ENCODE data around the gene MYMK.

MYMK gene

DNA sequence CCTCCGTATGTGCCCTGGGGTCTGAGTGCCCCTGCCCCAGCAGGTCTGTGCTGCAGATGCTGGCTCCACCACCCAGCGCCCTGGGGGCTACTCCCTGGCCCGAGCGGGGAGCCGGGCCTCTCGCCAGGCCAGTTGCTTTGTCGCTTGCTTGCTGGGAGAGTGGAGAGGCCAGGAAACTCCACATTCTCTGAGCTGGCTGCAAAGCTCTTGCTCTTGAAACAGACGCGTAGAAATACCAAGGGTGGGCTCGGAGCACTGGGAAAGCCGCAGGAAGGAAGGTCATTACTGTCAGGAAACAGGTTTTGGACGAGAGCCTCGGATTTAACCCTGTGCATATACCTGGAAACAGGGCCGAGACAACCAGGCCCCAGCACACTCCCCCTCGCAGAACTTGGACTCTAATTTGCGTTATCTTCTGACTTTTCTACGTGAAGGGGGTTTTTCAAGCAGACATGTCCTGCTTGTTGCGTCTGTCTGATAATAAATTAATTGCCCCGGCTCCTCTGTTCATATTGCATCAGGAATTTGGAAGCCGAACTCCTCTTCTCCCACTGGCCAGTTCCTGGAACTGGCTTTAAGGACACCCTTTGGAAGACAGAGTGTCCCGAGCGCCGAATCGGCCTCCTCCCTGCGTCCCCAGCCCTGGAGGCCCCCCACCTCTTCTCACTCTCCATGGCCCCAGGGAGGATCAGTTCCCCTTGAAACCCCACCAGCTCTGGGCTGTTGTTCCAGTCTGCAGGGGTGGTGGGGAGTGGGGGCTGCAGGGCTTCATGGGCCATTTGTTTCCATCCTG, 20.9 kb upstream of the MYMK start:
- H2AK5ac ChIP-seq (ENCODE audit: low read length, severe bottlenecking), result no peak overlapping the region
- DNase-seq, result no peak
- H3K27ac ChIP-seq (ENCODE audit: low read length, poor library complexity, severe bottlenecking), result no peak overlapping the region
- WGBS, result 60% methylated on average over 20 of the region's 25 CpGs
- H2BK120ac ChIP-seq (ENCODE audit: low read depth, low read length), result no peak overlapping the region
- H3K36me3 ChIP-seq (ENCODE audit: control insufficient read depth in 1 of 2, insufficient read depth in 2 of 2, low read depth in 1 of 2, low read length in 2 of 2), result no peaks in the 10 kb centered on the region
- H3K27me3 ChIP-seq (ENCODE audit: control insufficient read depth in 1 of 2, insufficient read depth in 1 of 2, low read length in 2 of 2), result peaks cover 44 to 63% of the 10 kb centered on the region in 2 experiments
- no peak overlapping the region for H3K9ac ChIP-seq (ENCODE audit: low read length)
- no peak overlapping the region for H2BK5ac ChIP-seq (ENCODE audit: low read depth, low read length, poor library complexity, severe bottlenecking)
- no peak overlapping the region for H3K14ac ChIP-seq (ENCODE audit: low read length in 2 of 2)
- no peak overlapping the region for H2AFZ ChIP-seq (ENCODE audit: low read depth, low read length)
- H3K9me3 ChIP-seq (ENCODE audit: control insufficient read depth, low read length), result no peaks in the 10 kb centered on the region
- no peaks in the 10 kb centered on the region for H3K4me1 ChIP-seq (ENCODE audit: control insufficient read depth, insufficient read depth, low read depth, low read length)
- H4K91ac ChIP-seq (ENCODE audit: low read length), result no peak overlapping the region
- H2BK12ac ChIP-seq (ENCODE audit: low read length in 2 of 2), result no peak overlapping the region
- H3K23ac ChIP-seq (ENCODE audit: low read length in 2 of 2), result no peak overlapping the region
- no peak overlapping the region for H3K18ac ChIP-seq (ENCODE audit: low read depth in 1 of 2, low read length in 2 of 2)
- no peaks in the 10 kb centered on the region for H3K79me1 ChIP-seq (replicated peaks; ENCODE audit: low read length, poor library complexity, severe bottlenecking)
- no peak overlapping the region for H2BK15ac ChIP-seq (ENCODE audit: low read depth, poor library complexity, severe bottlenecking)
- H4K8ac ChIP-seq (ENCODE audit: low read length), result no peak overlapping the region
- no peak overlapping the region for H3K4me3 ChIP-seq (ENCODE audit: insufficient read depth in 1 of 2, low read depth in 1 of 2, low read length in 2 of 2)
- no peak overlapping the region for H3K4me2 ChIP-seq (ENCODE audit: low read length, poor library complexity, severe bottlenecking)
- H3K4ac ChIP-seq (ENCODE audit: low read depth in 1 of 2, low read length in 2 of 2), result no peak overlapping the region

DNA sequence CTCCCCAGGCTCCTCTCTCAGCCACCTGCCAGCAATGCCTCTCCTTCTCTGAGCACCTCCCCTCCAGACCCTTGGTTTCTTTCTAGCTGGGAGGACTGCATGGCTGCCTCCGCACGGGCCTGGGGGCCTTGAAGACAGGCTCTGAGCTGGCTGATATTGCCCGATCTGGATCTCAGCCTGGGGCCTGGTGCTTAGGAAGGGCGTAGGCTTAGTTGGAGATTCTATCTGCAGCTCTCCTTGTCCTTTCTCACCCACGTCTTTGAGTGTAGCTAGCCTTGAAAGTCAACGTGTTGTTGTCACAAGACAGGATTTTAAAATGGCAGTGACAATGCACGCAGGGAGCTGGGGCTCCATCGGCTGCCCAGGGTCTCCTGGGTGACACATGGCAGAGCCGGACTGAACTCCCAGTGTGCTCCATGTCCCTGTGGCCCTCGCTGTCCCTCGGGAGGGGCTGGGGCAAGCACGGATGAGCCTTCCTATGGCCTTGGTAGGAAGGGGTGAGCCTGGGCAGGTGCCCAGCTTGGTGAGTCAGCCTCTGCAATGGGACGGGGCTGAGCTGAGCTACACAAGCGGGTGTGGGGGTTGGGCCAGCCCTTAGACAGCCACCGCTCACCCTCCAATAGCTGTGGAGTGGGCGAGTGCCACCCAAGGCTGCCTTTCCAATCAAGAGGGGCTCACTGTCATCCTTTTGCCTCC, 19.2 kb upstream of the MYMK start:
- Histone ChIP-seq H4K91ac (ENCODE audit: low read length) (no peak overlapping the region), H3K27ac (ENCODE audit: low read length, poor library complexity, severe bottlenecking) (no peak overlapping the region), H2BK15ac (ENCODE audit: low read depth, poor library complexity, severe bottlenecking) (no peak overlapping the region), H2AFZ (ENCODE audit: low read depth, low read length) (no peak overlapping the region), H3K4ac (ENCODE audit: low read depth in 1 of 2, low read length in 2 of 2) (no peak overlapping the region), H3K4me3 (ENCODE audit: insufficient read depth in 1 of 2, low read depth in 1 of 2, low read length in 2 of 2) (no peak overlapping the region), H2BK120ac (ENCODE audit: low read depth, low read length) (no peak overlapping the region), H2BK5ac (ENCODE audit: low read depth, low read length, poor library complexity, severe bottlenecking) (no peak overlapping the region), H3K27me3 (ENCODE audit: control insufficient read depth in 1 of 2, insufficient read depth in 1 of 2, low read length in 2 of 2) (peaks cover 49 to 65% of the 10 kb centered on the region in 2 experiments), H3K4me2 (ENCODE audit: low read length, poor library complexity, severe bottlenecking) (no peak overlapping the region), H3K36me3 (ENCODE audit: control insufficient read depth in 1 of 2, insufficient read depth in 2 of 2, low read depth in 1 of 2, low read length in 2 of 2) (no peaks in the 10 kb centered on the region), H3K18ac (ENCODE audit: low read depth in 1 of 2, low read length in 2 of 2) (no peak overlapping the region), H3K23ac (ENCODE audit: low read length in 2 of 2) (no peak overlapping the region), H2AK5ac (ENCODE audit: low read length, severe bottlenecking) (no peak overlapping the region), H3K79me1 (replicated peaks; ENCODE audit: low read length, poor library complexity, severe bottlenecking) (no peaks in the 10 kb centered on the region), H3K9me3 (ENCODE audit: control insufficient read depth, low read length) (no peaks in the 10 kb centered on the region), H2BK12ac (ENCODE audit: low read length in 2 of 2) (no peak overlapping the region), H3K4me1 (ENCODE audit: control insufficient read depth, insufficient read depth, low read depth, low read length) (no peaks in the 10 kb centered on the region), H4K8ac (ENCODE audit: low read length) (no peak overlapping the region), H3K14ac (ENCODE audit: low read length in 2 of 2) (no peak overlapping the region), H3K9ac (ENCODE audit: low read length) (no peak overlapping the region)
- WGBS, result 80% methylated on average over 16 of the region's 16 CpGs
- no peak for DNase-seq

DNA sequence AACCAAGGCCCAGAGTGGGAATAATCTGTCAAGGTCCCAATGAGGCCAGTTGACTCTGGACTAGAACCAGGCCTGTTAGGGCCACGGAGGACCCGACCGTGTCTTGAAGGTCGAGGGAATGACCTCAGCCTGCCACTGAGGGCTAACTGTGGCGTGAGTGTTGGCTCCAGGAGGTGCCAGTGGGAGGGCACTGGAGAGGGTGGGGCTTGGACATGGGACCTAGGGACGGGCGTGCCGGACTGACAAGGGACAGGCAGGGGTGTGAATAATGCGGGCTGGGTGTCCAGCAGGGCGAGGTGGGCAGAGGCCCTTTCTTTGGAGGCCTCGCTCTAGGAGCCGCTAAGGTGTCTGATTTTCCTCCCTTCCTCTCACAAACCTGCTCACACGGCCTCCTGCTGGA, 17.2 kb upstream of the MYMK start:
- H3K36me3 ChIP-seq (ENCODE audit: control insufficient read depth in 1 of 2, insufficient read depth in 2 of 2, low read depth in 1 of 2, low read length in 2 of 2), result no peaks in the 10 kb centered on the region
- H3K4me1 ChIP-seq (ENCODE audit: control insufficient read depth, insufficient read depth, low read depth, low read length), result peaks cover 2% of the 10 kb centered on the region
- no peak overlapping the region for H3K27ac ChIP-seq (ENCODE audit: low read length, poor library complexity, severe bottlenecking)
- no peak overlapping the region for H2BK12ac ChIP-seq (ENCODE audit: low read length in 2 of 2)
- 79% methylated on average over 13 of the region's 13 CpGs for WGBS
- no peak overlapping the region for H3K14ac ChIP-seq (ENCODE audit: low read length in 2 of 2)
- no peak for DNase-seq
- no peak overlapping the region for H3K9ac ChIP-seq (ENCODE audit: low read length)
- no peak overlapping the region for H2BK15ac ChIP-seq (ENCODE audit: low read depth, poor library complexity, severe bottlenecking)
- H3K4me3 ChIP-seq (ENCODE audit: insufficient read depth in 1 of 2, low read depth in 1 of 2, low read length in 2 of 2), result no peak overlapping the region
- H4K8ac ChIP-seq (ENCODE audit: low read length), result no peak overlapping the region
- H2BK5ac ChIP-seq (ENCODE audit: low read depth, low read length, poor library complexity, severe bottlenecking), result no peak overlapping the region
- no peak overlapping the region for H2AK5ac ChIP-seq (ENCODE audit: low read length, severe bottlenecking)
- no peaks in the 10 kb centered on the region for H3K9me3 ChIP-seq (ENCODE audit: control insufficient read depth, low read length)
- H2BK120ac ChIP-seq (ENCODE audit: low read depth, low read length), result no peak overlapping the region
- peaks cover 52 to 68% of the 10 kb centered on the region in 2 experiments for H3K27me3 ChIP-seq (ENCODE audit: control insufficient read depth in 1 of 2, insufficient read depth in 1 of 2, low read length in 2 of 2)
- H3K4ac ChIP-seq (ENCODE audit: low read depth in 1 of 2, low read length in 2 of 2), result no peak overlapping the region
- no peak overlapping the region for H3K4me2 ChIP-seq (ENCODE audit: low read length, poor library complexity, severe bottlenecking)
- H3K79me1 ChIP-seq (replicated peaks; ENCODE audit: low read length, poor library complexity, severe bottlenecking), result no peaks in the 10 kb centered on the region
- no peak overlapping the region for H4K91ac ChIP-seq (ENCODE audit: low read length)
- H3K23ac ChIP-seq (ENCODE audit: low read length in 2 of 2), result no peak overlapping the region
- H2AFZ ChIP-seq (ENCODE audit: low read depth, low read length), result no peak overlapping the region
- no peak overlapping the region for H3K18ac ChIP-seq (ENCODE audit: low read depth in 1 of 2, low read length in 2 of 2)

DNA sequence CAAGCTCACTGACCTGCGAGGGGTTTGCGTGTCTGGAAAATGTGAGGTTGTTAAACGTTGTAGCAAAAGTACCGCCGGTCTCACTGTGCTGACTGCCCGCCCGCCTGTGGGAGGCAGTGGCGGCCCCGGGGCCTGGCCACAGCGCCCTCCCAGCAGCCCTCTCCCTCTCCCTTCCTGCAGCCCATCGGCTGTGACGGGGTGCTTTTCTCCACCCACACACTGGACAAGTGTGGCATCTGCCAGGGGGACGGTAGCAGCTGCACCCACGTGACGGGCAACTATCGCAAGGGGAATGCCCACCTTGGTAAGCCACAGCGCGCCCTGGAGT, 15.9 kb upstream of the MYMK start:
- Histone ChIP-seq H3K14ac (ENCODE audit: low read length in 2 of 2) (no peak overlapping the region), H2AK5ac (ENCODE audit: low read length, severe bottlenecking) (no peak overlapping the region), H3K79me1 (replicated peaks; ENCODE audit: low read length, poor library complexity, severe bottlenecking) (no peaks in the 10 kb centered on the region), H2AFZ (ENCODE audit: low read depth, low read length) (no peak overlapping the region), H4K8ac (ENCODE audit: low read length) (no peak overlapping the region), H3K4me2 (ENCODE audit: low read length, poor library complexity, severe bottlenecking) (no peak overlapping the region), H3K27ac (ENCODE audit: low read length, poor library complexity, severe bottlenecking) (no peak overlapping the region), H3K4ac (ENCODE audit: low read depth in 1 of 2, low read length in 2 of 2) (no peak overlapping the region), H3K9ac (ENCODE audit: low read length) (no peak overlapping the region), H3K9me3 (ENCODE audit: control insufficient read depth, low read length) (no peaks in the 10 kb centered on the region), H2BK5ac (ENCODE audit: low read depth, low read length, poor library complexity, severe bottlenecking) (no peak overlapping the region), H2BK12ac (ENCODE audit: low read length in 2 of 2) (no peak overlapping the region), H2BK120ac (ENCODE audit: low read depth, low read length) (no peak overlapping the region), H4K91ac (ENCODE audit: low read length) (no peak overlapping the region), H3K36me3 (ENCODE audit: control insufficient read depth in 1 of 2, insufficient read depth in 2 of 2, low read depth in 1 of 2, low read length in 2 of 2) (no peaks in the 10 kb centered on the region), H2BK15ac (ENCODE audit: low read depth, poor library complexity, severe bottlenecking) (no peak overlapping the region), H3K4me1 (ENCODE audit: control insufficient read depth, insufficient read depth, low read depth, low read length) (peaks cover 2% of the 10 kb centered on the region), H3K4me3 (ENCODE audit: insufficient read depth in 1 of 2, low read depth in 1 of 2, low read length in 2 of 2) (no peak overlapping the region), H3K23ac (ENCODE audit: low read length in 2 of 2) (no peak overlapping the region), H3K18ac (ENCODE audit: low read depth in 1 of 2, low read length in 2 of 2) (no peak overlapping the region), H3K27me3 (ENCODE audit: control insufficient read depth in 1 of 2, insufficient read depth in 1 of 2, low read length in 2 of 2) (peaks cover 65 to 71% of the 10 kb centered on the region in 2 experiments)
- WGBS, result 78% methylated on average over 18 of the region's 18 CpGs
- no peak for DNase-seq
